Uterus (tissue), 2 donors: ENCODE measurements around the gene PEMT.

Experiments used
- CTCF ChIP-seq, 4 experiments: fragments of 200-600 bp in 2 of 4; fragments of 450-650 bp in 2 of 4; sonication (generic) in 2 of 4; IDR thresholded peaks; one replicate each; pipeline ENCODE4 v1.5.1; 2016 to 2019; ENCODE audit warnings: antibody characterized with exemption in 4 of 4, mild to moderate bottlenecking in 2 of 4, moderate library complexity in 1 of 4
- POLR2A ChIP-seq, 2 donors: fragments of 450-650 bp; IDR thresholded peaks; one replicate each; pipeline ENCODE4 v1.6.1; 2016; ENCODE audit warnings: antibody characterized with exemption in 2 of 2, mild to moderate bottlenecking in 1 of 2, moderate library complexity in 1 of 2

- TF ChIP-seq CTCF (IDR thresholded peaks at IDR 0.05) = no peak
- no peak for TF ChIP-seq POLR2A (IDR thresholded peaks at IDR 0.05)
Observed at GRCh38 chr17:17474341-17474740, 117.2 kb downstream of the PEMT start.
